Measurements from ENCODE around the gene NAB1.
A peak's percentile ranks its signal among the peaks of the same experiment; 100 is the strongest.

NAB1 gene

DNA sequence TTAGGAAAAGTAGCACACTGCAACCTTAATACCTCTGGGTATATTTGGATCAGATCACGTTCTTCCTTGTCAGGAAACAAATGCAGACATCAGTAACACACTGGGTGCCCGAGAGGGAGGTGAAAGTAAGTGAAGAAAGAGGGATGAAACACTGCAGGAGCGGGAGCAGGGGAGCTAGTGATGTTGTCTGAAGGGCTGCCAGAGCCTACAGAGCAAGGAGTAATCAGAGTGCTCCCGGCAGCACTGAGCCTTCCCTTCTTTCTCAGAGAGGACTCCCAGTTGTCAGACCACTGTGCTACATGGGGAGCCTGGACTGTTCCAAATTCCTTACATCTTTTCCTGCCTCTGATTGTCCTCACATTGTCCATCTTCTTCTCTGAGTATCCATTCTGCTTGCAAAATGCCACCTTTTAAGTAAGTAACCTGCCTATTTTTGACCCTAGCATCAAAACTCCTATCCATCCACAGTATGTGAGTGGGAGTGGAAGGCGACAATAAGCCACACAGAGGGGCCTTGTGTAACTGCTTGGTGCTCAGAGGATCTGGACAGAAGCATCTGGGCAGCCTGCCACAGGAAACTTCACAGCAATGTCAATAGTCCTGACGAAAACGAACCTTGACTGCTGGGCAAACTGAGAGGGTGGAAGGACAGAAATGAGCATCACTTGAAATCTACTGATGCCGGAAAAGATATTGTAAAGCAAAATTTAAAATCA, 10.8 kb upstream of the NAB1 start:
- DNase-seq: no peak

DNA sequence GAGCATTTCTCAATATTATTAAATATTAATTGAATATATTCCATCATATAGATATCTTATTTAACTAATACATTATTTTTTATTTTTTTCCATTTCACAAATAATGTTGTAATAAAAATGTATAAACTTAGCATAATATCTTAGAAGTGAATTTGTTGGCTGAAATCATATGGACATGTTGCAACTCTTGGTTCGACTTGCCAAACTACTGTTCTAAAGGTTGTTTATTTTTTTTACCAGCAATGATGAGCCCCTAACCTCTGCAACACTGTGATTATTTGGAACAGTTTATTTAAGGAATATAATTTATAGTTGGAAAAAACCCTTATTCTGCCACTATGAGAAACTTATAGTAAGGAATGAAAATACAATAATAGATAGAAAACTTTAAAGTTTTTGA, 8.8 kb upstream of the NAB1 start:
- DNase-seq: no peak

DNA sequence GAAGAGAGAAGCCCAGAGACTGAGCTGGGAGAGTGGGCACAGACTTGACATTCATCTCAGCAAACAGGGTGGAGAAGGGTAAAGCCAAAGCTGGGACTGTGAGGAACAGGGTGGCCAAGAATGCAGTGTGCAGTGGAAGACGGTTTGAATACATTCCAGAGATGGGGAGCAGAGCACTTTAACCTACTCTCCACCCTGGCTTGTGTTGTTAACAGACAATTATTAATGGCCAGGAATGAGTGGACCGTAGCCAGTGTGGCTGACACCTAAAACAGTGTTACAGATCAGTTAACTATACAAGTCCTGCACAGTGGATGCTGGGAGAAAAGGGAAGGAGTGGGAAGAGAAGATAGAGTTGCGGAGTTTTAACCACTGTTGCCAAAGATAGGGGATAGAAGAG, 7.4 kb upstream of the NAB1 start:
- no peak for DNase-seq

DNA sequence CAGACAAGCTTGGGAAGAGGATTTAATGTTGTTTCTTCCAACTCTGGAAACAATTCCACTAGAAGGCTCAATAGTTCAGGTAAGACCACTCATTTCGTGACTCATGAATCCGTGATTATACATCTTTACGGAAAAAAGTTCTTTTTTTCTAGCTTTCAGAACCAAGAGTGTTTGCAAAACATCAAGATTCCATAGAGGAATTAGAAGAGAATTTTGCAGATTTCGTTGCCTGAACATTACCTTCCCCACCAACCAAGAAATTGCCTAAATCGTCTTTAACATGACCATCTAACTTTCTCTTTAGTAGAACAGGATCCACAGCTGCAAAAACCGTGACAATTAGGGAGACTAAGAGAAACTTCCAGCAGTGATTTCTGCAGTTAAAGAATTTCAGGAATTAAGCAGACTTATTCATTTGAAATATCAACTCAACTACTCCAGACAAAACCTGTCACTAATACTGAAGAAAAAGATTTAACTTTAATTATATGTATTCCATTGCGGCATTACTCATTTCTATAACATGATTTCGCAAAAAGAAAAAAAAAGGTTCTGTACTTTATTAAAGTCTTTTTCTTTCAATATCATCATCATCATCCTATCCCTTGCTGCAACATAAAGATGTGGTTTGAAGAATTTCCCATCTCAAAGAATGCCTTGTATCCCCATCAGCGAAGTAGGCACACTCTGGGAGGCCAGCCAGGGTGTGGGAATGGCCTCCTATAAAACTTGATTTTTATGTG, 1.9 kb upstream of the NAB1 start:
- DNase-seq: peak; percentile 55

DNA sequence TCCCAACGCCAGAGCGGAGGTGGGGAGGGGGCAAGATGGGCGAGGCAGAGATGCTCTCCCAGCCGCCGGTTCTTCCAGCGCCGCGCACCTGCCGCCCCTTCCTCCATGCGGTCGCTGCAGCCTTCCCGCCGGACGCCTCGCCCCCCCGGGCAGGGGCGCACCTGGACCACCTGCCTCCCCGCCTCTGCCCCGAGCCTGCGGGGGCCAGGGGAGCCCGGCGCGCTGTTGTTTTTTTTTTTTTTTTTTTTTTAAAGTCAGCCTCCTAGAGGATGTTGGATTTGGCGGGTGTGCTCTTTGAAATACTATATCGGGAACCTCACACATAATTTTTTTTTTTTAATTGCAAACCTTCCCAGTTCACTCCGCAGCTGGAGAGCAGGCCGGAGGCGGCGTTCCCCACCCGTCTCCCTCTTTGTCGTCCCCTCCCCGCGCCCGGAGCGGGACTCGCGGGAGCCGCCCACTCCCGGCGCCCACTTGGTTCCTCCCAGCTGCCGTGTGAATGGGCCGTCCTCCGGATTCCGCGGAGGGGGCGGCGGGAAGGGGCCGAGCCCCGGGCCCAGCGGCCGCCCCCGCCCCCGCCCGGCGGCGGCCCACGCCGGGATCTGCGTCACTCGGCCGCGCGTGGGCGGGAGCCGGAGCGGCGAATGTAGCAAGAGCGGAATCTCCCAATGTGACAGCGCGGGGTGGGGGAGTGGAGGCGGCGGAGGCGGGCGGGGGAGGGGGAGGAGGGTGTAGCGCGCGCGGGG, 421 bp upstream of the NAB1 start:
- DNase-seq: peak; percentile 88

DNA sequence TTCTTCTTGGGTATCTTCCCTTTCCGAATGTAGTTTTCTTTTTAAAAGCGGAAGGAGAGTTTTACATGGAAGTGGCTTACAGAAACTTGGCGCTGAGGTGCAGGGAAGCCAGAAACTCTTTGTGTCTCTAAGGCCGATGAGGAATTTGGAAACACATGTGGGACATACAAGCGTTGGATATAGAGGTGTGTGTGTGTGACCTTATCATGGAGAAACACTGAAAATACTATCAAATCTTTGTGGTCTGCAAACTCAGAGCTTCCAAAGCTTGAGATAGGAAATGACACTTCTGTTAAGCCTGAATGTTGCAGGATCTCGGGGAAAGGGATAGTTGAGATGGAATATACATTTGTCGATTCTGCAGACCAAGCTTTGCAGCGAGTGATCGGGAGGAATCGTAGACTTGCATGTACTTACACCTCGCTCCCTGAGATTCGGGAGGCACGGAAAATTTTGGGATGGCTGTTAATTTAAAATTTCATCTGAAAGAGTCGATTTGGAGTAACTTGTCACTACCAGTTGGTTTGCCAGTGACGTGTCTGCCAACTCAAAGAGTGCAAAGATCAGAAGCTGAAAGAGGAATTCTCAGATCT, 1.0 kb downstream of the NAB1 start:
- peak; percentile 71 for DNase-seq

DNA sequence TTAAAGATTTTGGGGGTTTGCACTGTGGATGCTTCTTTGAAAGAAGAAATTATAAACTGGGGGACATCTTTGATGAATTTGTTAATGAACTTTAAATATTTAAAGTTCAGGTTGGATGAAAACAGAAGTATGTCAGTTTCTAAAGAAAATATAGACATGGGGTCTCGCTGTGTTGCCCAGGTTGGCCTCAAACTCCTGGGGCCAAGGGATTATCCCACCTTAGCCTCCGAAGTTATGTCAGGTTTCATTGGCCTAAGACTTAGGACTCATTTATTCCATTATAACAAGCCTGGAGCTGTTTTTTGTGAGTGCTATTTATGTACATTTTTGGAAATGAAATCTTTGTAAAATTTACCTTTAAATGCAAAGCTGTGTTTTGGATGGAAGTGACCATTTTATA, 2.5 kb downstream of the NAB1 start:
- no peak for DNase-seq

DNA sequence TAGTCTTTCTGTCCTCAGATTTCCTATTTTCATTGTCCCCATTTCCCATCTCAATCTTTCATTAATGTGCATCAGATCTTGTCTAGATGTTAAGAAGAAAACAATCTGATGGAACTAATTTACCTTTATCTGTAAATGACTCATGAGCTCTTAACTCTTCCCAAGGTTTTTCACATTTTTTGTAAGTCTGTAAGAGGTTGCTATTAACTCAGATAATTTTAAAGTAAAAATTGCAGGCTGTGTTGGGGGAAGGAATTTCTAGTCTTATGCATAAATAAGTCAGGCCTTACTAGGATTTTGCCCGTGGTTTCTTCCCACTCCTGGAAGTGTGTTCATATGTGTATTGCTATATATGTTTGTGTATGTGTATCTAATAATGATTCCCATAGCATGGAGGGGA, 4.3 kb downstream of the NAB1 start:
- DNase-seq: no peak

DNA sequence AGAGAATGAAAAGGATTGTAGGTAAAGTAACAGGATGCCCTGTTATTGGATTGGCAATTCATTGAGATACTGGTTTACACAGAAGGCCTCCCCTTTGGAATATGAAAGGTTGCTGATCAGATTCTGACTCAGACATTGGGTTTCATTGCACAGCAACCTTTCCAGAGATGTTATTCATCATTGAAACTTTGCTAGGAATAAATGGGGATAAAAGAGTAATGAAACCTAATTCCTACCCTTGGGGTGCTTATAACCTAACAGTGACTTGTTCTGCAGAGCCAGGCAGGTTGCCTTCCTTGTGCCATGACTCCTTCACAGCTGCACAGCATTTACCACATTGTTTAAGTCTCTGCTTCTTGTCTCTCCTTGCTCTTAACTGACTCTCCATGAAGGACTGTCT, 5.0 kb downstream of the NAB1 start:
- no peak for DNase-seq

DNA sequence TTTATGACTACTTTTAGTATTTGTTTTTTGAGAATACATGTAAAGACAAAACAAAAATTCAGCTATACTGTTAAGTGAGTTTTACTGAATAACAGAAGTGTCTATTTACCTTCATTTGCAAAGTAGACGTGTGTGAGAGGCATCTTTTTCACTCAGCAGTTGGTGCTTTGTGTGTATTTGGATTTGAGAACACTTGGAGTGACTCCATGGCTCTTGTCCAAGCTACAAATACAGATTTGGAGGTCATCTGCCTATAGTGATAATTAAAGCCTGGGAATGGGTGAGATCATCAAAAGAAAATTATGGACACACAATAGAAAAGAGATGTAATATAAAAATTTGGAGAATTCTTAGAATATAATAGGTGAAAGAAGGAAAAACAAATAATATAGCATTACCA, 6.2 kb downstream of the NAB1 start:
- no peak for DNase-seq

DNA sequence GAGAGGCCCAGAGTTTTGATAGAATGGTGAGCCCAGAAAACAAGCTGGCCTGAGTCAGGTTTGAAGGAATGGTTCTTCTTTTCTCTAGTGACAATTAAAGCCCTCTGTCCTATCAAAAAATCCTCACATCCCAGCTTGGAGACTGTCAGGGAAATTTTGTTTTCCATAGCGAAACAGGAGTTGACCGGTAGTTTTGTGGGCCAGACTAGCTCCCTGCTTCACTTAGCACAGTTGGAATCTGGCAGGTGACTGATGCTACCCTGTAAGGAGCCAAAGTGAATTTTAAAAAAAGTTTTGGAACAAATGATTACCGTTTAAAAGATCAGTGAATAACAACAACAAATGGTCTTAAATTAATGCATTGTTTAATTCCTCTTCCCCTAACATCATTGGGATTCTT, 6.7 kb downstream of the NAB1 start:
- DNase-seq: no peak

DNA sequence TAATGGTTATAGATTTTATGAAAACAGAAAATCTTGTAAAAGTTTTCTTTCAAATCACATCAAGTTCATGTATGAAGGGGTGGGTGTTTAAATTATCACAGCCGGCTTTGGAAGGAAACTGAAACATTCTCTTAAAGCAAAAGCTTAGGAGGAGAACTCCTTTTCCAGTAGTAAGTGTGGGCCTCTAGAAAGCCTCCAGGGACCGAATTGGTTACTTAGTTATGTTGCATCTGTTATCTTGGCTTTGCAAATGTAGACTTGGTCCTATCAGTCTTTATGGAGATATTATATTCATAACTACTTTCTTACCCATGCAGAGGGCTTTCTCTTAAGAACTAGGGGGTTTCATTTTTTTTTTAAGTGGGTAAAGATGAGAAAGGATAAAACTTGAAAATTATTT, 7.4 kb downstream of the NAB1 start:
- DNase-seq: no peak

DNA sequence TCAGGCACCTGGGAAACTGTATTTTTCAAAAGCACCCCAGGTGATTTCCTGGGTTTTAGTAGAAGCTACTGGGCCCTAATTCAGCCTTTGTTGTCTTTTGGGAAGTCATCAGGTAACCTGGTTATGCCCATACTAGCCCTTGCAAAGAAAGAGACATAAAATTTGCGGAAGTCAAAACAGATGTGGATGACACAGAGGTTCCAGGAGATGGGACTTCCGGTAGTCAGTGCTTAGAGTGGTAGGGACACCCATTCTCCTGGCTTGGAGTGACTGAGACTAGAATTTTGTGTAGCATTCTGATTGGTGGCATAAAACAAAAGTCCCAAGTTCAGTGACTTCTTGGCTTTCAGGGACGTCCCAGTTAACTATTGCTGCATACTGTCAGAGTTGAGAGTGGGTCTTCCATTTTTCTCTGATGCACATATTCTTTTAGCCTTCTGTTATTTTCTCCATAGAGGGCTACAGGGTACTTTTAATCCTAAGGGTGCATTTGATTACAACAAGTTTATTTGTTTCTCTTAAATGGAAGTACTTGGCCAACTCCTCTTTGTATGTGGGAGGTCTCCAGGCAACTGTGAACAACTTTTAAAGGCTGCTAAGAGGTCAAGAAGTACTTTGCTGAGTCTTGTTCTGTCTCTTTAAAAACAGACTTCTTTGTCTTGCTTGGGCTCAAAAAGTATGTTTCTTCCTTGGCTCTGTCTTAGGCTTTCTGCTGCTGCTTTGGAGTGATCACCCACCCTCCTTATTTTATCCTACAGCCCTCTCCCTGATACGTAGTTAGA, 8.8 kb downstream of the NAB1 start:
- no peak for DNase-seq

DNA sequence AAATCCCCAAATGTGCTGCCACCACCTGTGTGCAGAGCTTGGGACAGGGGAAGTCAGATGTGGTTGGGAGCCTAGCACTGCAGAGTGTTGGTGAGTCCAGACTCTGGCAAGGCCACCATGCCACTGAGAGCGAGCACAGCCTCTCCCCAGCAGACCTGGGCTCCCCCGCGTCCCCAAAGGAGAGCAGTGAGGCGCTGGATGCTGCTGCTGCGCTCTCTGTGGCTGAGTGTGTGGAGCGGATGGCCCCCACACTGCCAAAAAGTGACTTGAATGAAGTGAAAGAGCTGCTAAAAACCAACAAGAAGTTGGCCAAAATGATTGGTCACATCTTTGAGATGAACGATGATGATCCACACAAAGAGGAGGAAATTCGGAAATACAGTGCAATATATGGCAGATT, 10.7 kb downstream of the NAB1 start:
- no peak for DNase-seq

DNA sequence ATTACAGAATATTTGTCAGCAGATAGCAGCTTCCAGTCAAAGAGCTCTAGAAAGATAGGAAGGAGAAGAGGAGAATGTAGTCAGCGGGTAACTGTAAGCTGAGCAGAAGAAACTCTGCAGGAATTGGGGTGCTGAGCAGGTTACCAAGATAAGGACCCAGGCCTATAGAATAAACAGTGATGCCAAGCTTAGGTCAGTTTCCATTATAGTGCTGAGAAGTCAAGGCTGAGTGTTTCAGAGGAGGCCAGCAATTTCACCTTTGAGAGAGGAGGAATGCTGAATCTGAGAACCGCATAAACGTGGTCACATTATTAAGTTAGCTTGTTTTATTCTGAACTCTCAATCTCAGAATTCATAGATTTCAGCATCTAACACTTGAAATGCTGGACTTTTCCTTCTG, 13.9 kb downstream of the NAB1 start:
- no peak for DNase-seq

DNA sequence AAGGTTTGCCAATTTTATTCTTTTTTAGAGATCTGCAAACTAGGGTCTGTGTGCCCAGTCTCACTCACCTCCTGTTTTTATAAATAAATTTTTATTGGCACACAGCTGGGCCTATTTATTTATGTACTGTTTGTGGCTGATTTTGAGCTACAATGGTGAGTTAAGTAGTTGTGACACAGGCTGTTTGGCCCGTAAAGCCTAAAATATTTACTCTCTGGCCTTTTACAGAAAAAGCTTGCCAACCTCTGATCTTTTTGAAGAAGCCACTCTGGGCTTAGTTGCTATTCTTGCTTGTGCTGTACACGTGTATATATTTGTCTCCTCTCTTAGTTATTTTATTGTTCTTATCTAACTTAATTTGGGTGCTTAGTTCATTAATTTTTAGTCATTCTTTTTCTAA, 14.5 kb downstream of the NAB1 start:
- DNase-seq: no peak

DNA sequence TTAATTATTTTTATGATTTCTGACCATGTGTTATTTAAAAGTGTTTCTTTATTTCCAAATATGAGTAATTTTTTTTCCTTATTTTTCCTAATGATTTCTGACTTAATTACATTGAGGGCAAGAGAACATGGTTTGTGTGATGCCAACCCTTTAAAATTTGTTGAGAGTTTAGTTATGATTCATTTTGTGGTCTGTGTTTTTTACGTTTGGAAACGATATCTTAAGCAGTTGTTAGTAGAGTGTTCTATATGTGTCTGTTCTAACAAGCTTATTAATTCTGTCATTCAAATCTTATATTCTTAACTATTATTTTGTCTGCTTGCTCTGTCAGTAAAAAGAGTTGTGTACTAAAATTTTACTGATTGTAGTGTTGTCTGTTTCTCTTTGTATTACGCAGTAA, 15.0 kb downstream of the NAB1 start:
- no peak for DNase-seq

DNA sequence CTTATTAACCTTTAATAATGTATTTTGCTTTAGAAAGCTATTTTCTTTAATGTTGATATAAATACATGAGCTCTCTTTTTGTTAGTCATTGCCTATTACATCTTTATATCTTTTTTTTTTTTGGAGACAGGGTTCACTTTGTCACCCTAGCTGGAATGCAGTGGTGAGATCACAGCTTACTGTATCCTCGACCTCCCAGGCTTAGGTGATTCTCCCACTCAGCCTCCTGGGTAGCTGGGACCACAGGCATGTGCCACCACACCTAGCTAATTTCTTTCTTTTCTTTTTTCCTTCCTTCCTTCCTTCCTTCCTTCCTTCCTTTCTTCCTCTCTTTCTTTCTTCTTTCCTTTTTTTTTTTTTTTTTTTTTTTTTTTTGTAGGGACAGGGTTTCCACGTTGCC, 15.4 kb downstream of the NAB1 start:
- DNase-seq: no peak

DNA sequence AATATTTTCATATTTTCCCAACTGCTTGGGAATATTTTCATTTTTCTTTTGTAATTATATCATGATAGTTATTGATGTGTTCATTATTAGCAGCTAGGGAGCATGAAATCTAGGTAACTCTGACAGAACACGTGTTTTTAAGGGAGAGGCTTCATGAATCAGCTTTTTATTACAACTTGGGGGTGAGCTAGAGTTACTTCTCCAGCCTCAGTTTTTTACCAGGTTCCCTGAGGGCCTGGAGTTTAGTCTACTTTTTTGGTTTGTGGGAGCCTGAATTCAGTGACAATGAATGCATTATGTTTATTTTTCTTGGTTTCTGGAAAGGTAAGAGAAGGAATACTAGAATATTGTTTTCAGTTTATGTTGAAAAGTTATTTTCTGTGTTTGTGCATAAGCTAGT, 18.0 kb downstream of the NAB1 start:
- DNase-seq: peak; percentile 13

DNA sequence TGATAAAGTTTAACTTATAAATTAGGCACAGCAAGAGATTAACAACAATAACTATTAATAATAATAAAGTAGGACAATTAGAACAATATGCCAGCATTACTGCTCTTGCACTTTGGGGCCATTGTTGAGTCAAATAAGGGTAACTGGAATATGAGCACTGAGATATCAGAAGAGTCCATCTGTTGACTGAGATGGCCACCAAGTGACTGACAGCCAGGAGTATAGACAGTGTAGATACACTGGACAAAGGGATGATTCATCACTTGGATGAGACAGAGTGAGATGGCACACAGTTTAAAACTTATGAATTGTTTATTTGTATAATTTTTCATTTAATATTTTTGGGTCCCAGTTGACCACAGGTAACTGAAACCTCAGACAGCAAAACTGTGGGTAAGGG, 20.0 kb downstream of the NAB1 start:
- no peak for DNase-seq

DNA sequence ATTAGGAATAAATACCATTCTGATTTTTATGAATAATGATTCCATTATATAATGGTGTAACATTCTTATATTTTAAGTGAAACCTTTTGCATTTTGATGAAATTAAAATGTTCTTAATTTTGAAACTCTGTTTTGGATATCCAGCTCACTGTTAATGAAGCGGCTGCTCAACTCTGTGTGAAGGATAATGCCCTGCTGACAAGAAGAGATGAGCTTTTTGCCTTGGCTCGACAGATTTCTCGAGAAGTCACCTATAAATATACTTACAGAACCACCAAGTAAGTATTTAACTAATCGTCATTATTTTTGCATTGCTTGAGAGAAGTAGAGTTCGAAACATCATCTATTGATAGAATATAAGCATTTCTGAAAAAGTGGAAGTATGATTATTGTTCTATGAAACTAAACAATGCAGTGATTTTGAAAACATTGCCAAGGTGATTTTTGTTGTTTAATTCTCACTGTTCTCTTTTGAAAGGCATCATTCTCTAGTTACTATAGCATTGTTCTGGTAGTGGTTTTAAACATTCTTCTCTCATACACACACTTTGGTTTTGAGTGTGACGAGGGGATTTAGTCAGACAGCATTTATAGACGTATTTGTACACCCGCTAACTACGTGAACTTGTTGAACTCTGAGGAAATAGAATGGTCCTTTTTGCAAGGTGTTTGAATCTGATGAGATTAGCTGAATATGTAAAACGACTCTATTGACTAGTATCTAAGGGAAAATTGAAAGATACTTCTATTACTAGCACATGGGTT, 21.5 kb downstream of the NAB1 start:
- DNase-seq: no peak

DNA sequence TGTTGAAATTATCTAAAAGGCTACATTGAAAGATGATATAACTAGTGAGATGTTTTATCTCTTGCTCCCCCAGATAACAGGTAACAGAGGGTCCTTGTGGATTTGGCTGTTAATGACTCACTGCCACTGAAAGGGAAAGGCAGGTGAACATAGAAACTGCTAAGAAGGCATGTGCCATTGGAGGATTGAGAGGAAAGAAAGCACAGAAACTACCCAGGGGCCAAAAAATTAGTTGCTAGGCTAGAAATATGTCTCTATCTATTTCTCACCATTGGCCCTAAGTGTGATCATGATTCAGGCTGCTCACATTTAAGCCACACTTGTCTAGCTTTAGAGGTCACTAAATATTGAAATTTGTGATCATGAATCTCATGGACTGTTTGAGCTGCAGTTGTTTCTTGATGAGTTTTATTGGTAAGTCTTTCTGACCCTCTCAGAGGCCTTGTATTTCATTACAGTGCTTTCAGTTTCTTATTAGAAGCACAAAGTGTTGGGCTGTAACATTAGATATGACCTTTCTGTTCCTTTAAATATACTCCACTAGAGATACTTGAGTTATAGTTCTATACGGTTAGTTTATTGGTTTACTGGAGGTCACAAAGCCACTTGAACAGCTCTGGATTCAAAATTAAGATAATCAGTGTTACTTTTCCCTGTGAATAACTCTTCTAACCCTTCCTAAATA, 26.2 kb downstream of the NAB1 start:
- no peak for DNase-seq
